Neural crest cell (in vitro differentiated cells): ENCODE measurements around the gene RNF224. TPM values are rescaled to one million over a fixed set of nuclear protein-coding genes. Genes with fewer than 3 reads are reported as not detected.
A peak's percentile ranks its signal among the peaks of the same experiment; 100 is the strongest.

ENCODE experiments used
- DNase-seq: peaks from one replicate; pipeline ENCODE4 v3.0.0; 2021; ENCODE audit warnings: low read depth, mixed read lengths, low spot score
- H3K27ac Mint-ChIP-seq: one replicate; pipeline ENCODE4 v1.8.0; 2021; ENCODE audit warnings: mild to moderate bottlenecking, mixed read lengths; ENCODE audit not compliant: unreplicated experiment
- H3K27me3 Mint-ChIP-seq: 2 replicates; pipeline ENCODE4 v1.8.0; 2021; ENCODE audit warnings: low read depth, mild to moderate bottlenecking, mixed read lengths
- H3K36me3 Mint-ChIP-seq: 2 replicates; pipeline ENCODE4 v1.8.0; 2021; ENCODE audit warnings: low read depth, mild to moderate bottlenecking, mixed read lengths
- H3K4me1 Mint-ChIP-seq: 2 replicates; pipeline ENCODE4 v1.8.0; 2021; ENCODE audit warnings: mixed read lengths
- H3K4me3 Mint-ChIP-seq: one replicate; pipeline ENCODE4 v1.8.0; 2021; ENCODE audit warnings: mild to moderate bottlenecking, mixed read lengths
- H3K9me3 Mint-ChIP-seq: 2 replicates; pipeline ENCODE4 v1.8.0; 2021; ENCODE audit warnings: mixed read lengths
- total RNA-seq: library from RNA; stranded (reverse); gene quantifications from 2 replicates; pipeline ENCODE4 v1.2.1, GENCODE V29; 2021
- TF ChIP-seq, protein P1 (sequence below): fragments of 200-600 bp; sonication (generic); conservative IDR thresholded peaks from 2 replicates; pipeline ENCODE4 v1.5.0; 2021; ENCODE audit warnings: antibody characterized with exemption, mild to moderate bottlenecking

RNF224 gene
- total RNA-seq, 1 donor from 2014 or later: not detected

DNA sequence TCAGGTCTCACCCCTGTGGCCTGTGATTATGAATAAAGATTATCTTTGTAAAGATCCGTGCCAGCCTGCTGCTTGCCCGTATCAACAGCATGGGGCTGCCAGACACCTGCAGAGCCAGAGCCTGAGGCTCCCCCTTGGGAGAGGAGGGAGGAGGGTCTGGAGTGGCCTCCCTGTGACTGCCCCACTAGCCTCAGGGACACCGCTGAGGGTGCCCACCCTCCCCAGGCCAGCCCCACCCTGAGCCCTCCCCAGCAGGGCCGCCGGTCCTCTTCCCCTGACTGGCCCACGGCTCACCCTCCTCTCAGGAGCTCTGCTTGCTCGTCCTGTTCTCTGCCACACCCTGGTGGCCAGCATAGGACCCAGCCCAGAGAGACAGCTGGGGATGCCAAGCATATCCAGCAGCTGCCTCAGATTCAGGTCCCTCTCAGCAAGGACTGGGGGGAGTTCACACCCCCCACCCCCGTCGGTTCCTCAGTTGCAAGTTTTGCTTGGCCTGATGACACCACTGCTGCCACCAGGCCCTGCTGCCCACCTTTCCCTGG is 36.9 kb upstream of the RNF224 start:
- Mint-ChIP-seq H3K9me3 (no peaks in the 10 kb centered on the region), H3K4me3 (peak overlapping the region; percentile 96)

DNA sequence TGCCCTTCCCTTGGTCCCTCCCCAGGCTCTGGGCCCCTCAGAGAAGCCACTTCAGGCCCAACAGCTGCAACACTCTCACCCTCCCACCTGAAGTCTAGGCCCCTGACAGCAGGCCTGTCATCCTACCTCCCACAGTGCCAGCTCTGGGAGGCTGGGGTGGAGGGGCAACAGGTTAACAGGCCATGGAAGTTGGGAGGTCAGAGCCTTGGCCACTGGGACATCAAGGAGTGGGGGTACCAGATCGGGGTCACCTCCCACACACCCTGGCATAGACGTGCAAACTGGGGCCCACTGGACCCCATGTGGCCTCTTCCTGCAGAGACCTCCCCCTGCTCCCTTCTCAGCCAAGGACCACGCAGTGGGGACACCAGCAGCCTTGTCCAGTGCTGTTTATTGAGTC is 36.1 kb upstream of the RNF224 start:
- peak overlapping the region; percentile 87 for H3K4me3 Mint-ChIP-seq

More for the DNA sequence above, 36.9 kb upstream of the RNF224 start:
- no peak for DNase-seq
- TF ChIP-seq, protein P1, sequence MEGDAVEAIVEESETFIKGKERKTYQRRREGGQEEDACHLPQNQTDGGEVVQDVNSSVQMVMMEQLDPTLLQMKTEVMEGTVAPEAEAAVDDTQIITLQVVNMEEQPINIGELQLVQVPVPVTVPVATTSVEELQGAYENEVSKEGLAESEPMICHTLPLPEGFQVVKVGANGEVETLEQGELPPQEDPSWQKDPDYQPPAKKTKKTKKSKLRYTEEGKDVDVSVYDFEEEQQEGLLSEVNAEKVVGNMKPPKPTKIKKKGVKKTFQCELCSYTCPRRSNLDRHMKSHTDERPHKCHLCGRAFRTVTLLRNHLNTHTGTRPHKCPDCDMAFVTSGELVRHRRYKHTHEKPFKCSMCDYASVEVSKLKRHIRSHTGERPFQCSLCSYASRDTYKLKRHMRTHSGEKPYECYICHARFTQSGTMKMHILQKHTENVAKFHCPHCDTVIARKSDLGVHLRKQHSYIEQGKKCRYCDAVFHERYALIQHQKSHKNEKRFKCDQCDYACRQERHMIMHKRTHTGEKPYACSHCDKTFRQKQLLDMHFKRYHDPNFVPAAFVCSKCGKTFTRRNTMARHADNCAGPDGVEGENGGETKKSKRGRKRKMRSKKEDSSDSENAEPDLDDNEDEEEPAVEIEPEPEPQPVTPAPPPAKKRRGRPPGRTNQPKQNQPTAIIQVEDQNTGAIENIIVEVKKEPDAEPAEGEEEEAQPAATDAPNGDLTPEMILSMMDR: no peak
- Mint-ChIP-seq H3K27ac (peak overlapping the region; percentile 62), H3K27me3 (no peaks in the 10 kb centered on the region), H3K36me3 (no peaks in the 10 kb centered on the region), H3K4me1 (peaks cover 21% of the 10 kb centered on the region)

DNA sequence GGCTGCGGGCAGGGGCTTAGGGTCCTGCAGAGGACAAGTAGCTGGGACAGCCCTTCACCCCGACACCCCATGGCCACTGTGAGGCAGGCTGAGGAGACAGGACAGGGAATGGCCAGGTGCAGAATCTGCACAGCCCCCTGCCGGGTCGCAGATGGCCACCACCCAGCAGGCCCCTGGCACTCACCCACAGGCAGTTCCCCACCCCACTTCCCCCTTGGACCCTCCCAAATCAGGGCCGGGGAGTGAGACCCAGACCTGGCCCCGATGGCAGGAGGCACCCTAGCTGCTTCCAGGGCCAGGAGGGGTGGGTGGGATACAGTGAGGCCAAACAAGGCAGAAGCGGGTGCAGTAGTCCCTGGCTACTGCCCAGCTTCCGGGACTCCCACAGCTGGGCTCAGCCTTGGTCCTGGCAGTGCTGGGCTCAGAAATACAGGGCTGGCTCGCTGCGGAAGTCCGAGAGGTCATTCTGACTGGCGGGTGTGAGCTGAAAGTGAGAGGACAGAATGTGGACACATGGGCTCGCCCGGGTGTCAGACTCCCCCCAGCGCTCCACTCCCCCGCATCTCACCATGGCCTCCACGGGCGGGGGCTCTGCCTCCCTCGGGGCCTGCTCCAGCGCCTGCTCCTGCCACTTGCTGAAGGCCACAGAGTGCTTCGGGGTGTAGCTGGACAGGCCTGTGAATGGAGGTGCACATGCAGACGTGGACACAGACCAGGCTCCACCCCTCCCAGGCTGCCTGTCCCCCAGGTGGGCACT is 35.4 kb upstream of the RNF224 start:
- H3K4me1 Mint-ChIP-seq: peaks cover 18% of the 10 kb centered on the region
- H3K36me3 Mint-ChIP-seq: no peaks in the 10 kb centered on the region
- H3K27me3 Mint-ChIP-seq: no peaks in the 10 kb centered on the region
- TF ChIP-seq, protein P1: no peak
- H3K9me3 Mint-ChIP-seq: no peaks in the 10 kb centered on the region
- H3K27ac Mint-ChIP-seq: no peak overlapping the region
- no peak overlapping the region for H3K4me3 Mint-ChIP-seq
- no peak for DNase-seq

More for the DNA sequence above, 36.1 kb upstream of the RNF224 start:
- Mint-ChIP-seq H3K27ac (no peak overlapping the region), H3K36me3 (no peaks in the 10 kb centered on the region), H3K9me3 (no peaks in the 10 kb centered on the region), H3K4me1 (peaks cover 21% of the 10 kb centered on the region), H3K27me3 (no peaks in the 10 kb centered on the region)
- TF ChIP-seq, protein P1: no peak
- no peak for DNase-seq

DNA sequence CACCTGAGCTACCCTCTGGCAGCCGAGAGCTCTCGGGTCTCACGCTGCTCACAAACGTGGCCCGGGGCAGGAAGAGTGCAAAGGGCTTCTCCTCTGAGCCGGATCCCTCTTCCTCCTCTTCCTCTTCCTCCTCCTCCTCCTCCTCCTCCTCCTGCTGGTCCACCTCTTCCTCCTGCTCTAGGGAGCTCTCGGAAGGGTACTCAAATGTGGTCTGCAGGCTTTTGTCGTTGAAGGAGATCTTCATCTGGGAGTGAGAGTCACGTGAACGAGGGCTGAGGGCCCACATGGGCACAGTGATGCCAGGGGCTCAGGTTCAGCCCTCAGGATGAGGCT is 34.9 kb upstream of the RNF224 start:
- Mint-ChIP-seq H3K27me3 (no peaks in the 10 kb centered on the region), H3K27ac (no peak overlapping the region), H3K9me3 (no peaks in the 10 kb centered on the region), H3K4me1 (peaks cover 13% of the 10 kb centered on the region), H3K36me3 (no peaks in the 10 kb centered on the region), H3K4me3 (no peak overlapping the region)
- TF ChIP-seq, protein P1: no peak
- DNase-seq: no peak

DNA sequence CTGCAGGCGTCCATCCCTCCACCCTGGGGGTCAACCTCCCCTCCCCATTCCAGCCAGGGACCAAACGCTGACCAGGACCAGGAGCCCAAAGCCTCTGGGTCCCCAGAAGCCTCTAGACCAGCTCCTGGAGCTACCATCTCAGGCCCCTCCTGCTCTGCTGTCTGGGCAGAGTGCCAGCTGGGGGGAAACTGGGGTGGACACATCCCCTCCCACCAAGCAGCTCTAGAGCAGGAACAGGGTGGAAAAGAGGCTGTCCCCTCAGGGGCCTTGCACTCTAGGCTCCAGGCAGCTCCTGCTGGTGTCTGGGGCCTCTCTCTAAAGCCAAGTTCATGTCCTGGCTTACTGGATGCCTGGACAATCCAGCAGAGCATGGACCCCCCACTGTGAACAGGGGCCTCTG is 34.4 kb upstream of the RNF224 start:
- TF ChIP-seq, protein P1: no peak
- H3K4me1 Mint-ChIP-seq: peaks cover 10% of the 10 kb centered on the region
- no peak overlapping the region for H3K4me3 Mint-ChIP-seq
- no peak overlapping the region for H3K27ac Mint-ChIP-seq
- DNase-seq: no peak
- H3K27me3 Mint-ChIP-seq: no peaks in the 10 kb centered on the region
- no peaks in the 10 kb centered on the region for H3K9me3 Mint-ChIP-seq
- H3K36me3 Mint-ChIP-seq: no peaks in the 10 kb centered on the region
